ENCODE measurements around the gene MAT2B.

GRCh38 chr5:163540696-163541095, 35.3 kb downstream of the MAT2B start:
- TF ChIP-seq POLR2A (IDR thresholded peaks at IDR 0.05) = no peak
- TF ChIP-seq CTCF (IDR thresholded peaks at IDR 0.05) = no peak
- TF ChIP-seq EP300 (IDR thresholded peaks at IDR 0.05) = no peak

Data from tibial nerve (tissue), 4 donors.